NCI-H2081 treated with DMSO at 0.1 percent for 48 hours (cell line): Measurements from ENCODE around the gene B4GALNT4.
"Not testable (repeated sequence)": the region's sequence is repeated elsewhere in the genome, so short reads cannot be mapped to it uniquely, and the experiment has no call there.

Experiments
- DNase-seq: peaks from one replicate; lab custom pipeline; 2025; lab: John Stamatoyannopoulos, UW

Gene B4GALNT4

GRCh38 chr11:334264-334994 is 34.9 kb upstream of the B4GALNT4 start:
- DNase-seq, result no peak

GRCh38 chr11:335779-336658 is 33.3 kb upstream of the B4GALNT4 start:
- no peak for DNase-seq

- DNase-seq, result no peak
These were observed 32.6 kb upstream of the B4GALNT4 start for GRCh38 chr11:336659-337198.

- no peak for DNase-seq
These were observed 31.6 kb upstream of the B4GALNT4 start for GRCh38 chr11:337711-338110.

DNA sequence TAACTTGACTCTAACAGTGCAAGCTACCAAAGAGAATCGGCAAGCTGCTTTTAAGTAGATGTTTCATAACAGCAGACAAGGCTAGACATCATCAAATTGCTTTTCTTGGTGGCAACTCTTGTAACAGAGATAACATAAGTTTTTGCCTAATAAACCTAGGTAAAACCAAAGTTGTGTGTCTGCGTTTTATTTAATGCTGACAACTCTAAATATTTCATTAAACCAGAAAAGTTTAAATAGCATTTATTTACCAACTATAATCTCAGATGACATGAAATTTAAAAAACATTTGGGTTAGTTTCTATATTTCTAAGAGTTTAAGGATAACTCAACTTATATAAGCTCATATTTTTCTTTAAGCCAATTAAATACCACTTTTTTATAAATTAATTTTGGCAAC is 29.3 kb upstream of the B4GALNT4 start:
- no peak for DNase-seq

- DNase-seq, result no peak
These were observed 28.5 kb upstream of the B4GALNT4 start for GRCh38 chr11:340539-341512.

DNA sequence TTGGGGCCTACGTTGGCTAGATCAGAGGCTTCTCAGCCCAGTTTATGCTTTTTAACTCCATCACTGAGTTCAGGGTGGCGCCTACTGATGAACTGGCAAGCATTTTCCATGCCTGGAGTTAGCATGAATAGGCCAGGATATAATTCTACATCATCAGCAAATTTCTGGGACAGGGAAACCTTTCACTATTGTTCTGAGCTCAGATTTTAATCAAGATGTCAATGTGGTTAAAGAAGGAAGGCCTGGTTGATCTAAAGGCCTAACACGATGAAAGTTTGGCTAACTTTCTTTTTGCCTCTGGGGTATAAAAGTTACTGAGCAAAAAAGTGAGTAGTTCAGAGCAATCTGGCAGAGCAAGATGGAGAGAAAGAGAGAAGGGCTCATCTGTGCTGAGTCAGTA is 27.0 kb upstream of the B4GALNT4 start:
- DNase-seq, result no peak

DNA sequence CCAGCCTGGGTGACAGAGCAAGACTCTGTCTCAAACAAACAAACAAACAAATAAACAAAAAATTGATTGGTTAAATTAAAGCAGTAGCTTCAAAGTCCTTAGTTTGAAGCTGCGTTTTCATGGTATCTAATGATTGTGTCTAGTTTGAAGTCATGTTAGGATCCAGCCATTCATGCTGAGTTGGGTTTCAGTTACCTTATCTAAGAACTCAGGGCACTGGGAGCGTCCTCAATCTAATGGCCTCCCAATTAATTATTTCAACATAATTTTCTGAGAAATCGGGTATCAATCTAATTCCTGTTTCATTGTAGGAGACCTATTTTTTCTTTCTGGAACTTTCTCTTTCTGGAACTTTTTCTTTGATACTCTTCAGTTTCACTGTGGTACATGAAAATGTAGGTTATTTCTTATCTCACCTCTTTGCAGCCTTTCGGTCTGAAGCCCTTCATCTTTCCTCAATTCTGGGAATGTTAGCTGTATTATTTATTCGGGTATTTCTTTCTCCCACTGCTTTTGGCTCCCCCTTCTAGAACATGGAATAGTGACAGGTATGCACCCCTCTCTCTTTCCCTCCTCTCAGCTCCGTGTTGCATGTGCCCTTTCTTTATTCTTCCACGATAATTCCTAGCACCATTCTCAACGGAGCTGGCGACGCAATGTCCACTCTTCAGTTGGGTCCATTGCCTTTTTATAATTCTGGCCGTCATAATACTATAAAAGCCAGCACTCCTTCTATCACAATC is 24.3 kb upstream of the B4GALNT4 start:
- DNase-seq, result no peak

DNA sequence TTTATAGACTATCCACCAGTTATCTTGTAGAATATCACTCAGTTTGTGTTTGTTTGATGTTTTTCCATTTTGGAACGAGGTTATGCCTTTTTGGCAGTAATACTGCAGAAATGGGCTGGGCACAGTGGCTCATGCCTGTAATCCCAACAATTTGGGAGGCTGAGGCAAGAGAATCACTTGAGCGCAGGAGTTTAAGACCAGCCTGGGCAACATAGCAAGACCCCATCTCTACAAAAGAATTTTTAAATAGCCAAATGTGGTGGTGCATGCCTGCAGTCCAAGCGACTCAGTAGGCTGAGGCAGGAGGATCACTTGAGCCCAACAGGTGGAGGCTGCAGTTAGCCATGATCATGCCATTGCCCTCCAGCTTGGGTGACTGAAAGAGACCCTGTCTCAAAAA is 22.8 kb upstream of the B4GALNT4 start:
- no peak for DNase-seq

DNA sequence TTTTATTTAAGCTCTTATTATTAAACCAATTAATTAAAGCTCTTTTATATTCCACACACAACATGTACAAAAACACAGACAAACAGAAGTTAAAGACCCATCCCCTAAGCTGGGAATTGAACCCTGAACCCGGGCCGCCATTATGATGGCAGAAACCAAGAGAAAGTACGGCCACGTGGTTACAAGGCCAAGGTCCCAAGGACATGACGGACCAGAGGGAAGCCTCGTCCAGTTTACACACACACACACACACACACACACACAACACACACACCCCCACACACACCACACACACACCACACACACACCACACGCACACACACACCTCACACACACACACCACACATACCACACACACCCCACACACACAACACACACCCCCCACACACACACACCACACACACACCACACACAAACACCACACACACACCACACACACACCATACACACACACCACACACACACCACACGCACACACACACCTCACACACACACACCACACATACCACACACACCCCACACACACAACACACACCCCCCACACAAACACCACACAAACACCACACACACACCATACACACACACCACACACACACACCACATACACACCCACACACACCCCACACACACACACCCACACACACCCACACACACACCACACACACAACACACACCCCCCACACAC is 19.9 kb upstream of the B4GALNT4 start:
- DNase-seq, result not testable (repeated sequence)

GRCh38 chr11:350033-350722 is 19.1 kb upstream of the B4GALNT4 start:
- DNase-seq, result not testable (repeated sequence)

DNA sequence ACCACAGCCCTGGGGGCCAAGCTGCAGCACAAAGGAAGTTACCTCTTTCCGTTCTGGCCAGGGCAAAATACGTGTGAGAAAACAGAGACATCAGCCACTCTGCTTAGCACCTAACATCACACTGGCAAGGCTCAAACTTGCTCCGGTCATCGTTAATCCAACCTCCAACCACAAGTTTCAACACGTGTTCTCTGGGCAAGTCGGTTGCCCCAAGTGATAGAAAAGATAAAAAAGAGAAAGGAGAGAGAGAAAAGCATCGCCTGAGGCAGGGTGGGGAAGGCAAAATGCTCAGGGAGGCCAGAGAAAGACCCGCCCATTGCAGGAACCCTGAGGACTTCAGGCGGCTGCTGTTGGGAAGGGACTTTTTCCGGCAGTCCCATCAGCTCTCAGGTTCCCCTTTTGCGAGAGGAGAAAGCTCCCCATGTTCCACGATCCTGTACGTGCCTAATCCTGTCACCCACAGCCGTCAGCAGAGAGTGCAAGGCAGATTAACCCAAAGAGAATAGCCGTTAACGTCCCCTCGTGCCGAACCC is 18.5 kb upstream of the B4GALNT4 start:
- DNase-seq, result no peak

- DNase-seq, result no peak
These were observed 17.9 kb upstream of the B4GALNT4 start for GRCh38 chr11:351411-351810.

GRCh38 chr11:352456-353031 is 16.8 kb upstream of the B4GALNT4 start:
- no peak for DNase-seq

GRCh38 chr11:353179-353873 is 16.0 kb upstream of the B4GALNT4 start:
- DNase-seq, result no peak

- no peak for DNase-seq
These were observed 13.5 kb upstream of the B4GALNT4 start for GRCh38 chr11:355581-356458.

DNA sequence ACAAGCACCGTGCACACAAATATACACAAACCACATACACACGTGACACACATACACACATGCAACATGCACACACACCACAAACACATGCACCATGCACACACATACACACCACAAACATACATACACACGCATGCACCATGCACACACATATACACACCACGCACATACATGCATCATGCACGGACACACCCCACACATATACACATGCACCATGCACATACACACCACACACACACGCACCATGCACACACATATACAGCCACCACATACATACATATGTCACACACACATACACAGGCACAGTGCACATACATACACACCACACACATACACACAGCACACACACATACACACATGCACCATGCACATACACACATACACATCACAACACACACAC is 12.7 kb upstream of the B4GALNT4 start:
- DNase-seq, result no peak

- no peak for DNase-seq
These were observed 11.7 kb upstream of the B4GALNT4 start for GRCh38 chr11:357582-357981.
